ENCODE measurements around the gene FAM222B.
A peak's percentile ranks its signal among the peaks of the same experiment; 100 is the strongest.

FAM222B gene

DNA sequence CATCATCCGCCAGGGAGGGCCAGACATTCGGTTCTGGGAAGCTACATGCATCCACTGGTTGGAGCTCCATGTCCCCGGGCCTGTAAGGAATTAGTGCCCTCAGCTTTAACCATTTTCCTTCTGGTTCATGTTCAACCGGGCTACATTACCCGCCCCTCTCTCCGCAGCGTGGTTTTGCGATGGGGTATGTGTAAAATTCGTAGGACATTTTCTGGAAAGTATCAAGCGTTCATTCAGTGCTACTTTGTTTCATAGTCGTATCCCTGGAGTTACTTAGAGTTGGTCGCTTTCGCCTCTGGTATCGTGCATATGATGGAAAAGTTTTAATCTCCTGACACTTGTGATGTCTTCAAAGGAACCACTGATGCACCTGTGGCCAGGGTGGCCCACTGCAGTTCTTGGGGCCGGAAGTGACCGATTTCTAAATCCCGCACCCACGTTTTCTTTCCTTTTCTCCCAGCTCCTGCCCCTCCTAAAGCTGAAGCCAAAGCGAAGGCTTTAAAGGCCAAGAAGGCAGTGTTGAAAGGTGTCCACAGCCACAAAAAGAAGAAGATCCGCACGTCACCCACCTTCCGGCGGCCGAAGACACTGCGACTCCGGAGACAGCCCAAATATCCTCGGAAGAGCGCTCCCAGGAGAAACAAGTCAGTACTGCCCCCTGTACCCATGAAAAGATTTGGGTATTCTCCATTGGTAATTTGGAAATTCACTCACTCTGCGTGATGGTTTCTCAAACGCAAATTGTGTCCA is 122.2 kb downstream of the FAM222B start:
- DNase-seq (ENCODE audit: extremely low spot score, insufficient read length, low read depth), result no peak
- FAIRE-seq, result no peak

DNA sequence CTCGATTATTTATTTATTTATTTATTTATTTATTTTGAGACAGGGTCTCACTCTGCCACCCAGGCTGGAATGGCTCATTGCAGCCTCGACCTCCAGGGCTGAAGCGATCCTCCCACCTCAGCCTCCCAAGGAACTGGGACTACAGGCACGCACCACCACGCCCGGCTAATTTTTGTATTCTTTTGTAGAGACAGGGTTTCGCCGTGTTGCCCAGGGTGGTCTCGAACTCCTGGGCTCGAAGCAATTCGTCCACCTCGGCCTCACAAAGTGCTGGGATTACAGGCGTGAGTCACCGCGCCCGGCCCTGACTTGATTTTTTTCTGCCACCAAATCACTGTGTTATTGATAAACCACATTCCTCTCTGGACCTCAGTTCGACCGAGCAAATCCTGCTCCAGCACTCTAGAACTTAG is 123.6 kb downstream of the FAM222B start:
- FAIRE-seq, result no peak
- DNase-seq (ENCODE audit: extremely low spot score, insufficient read length, low read depth), result no peak

DNA sequence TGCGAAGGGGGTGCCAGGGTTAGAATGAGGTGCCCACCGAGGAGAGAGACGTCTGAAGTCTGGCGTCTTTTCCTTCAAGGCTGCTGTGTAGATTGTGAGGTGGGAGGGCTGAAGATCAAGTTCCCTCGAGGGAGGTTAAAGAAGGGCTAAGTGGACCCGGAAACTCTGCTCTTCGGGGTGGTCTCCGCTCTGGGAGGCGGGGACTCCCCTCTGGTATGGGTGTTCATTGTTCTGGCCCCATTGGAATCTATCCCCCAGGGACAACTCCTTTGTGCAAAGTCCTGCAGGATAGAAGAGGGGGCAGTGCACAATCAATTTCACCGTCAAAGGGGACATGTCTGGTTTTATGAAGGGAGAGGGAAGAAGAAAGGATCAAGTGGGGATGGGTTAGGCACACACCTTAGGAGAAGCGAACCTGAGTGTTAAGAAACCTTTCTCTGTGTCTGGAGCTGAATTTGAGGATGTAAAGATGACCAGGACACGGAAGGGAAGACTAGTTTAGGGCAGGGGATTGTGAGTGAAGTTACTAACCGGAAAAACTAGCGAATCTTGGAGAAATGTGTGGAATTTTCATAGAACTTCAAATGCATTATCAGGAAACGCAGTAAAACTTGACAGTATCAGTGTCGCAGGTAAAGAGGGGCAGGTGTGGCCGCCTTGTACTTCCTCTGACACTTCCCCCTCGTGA is 124.1 kb downstream of the FAM222B start:
- DNase-seq (ENCODE audit: extremely low spot score, insufficient read length, low read depth), result no peak
- FAIRE-seq, result no peak

DNA sequence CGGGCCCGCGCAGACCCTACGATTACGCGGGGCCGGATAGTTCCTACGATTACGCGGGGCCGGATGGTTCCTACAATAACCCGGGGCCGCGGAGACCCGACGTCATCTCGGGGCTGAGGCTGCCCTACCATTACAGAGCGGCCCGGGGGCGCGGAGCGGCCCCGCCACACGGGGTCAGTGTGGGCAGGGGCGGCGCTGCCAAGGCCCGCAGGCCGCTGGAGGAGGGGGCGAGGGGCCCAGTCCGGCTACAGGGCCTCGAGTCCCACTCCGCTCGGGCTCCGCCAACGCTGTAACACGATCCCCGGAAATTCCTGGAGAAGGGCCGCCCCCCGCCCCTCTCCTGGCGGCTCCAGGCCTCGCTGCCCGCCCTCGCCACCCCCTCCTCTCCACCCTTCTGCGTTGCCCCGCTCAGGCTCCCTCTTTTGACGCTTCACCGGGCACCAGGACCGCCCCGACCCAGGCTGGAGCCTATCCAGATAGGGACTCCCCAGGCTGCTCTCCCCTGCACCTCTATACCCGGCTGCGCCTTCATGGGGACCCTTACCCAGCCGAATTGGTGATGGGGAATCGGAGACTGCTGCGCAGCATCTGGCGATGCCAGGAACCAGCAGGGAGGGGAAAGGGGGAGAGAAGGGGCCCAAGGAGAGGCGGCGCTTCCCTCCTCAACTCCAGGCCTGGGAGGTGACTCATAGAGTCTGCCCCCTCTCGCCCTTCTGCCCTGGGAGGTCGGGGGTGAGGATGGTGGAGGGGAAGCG is 124.8 kb downstream of the FAM222B start, which contains the start of gene RAB34:
TSS of gene RAB34 (minus strand) at position 291 of the 755 bp plus-strand sequence. CDS start 602 bp downstream, outside the sequence.
- DNase-seq (ENCODE audit: extremely low spot score, insufficient read length, low read depth), result no peak
- no peak for FAIRE-seq

- DNase-seq (ENCODE audit: extremely low spot score, insufficient read length, low read depth), result no peak
- no peak for FAIRE-seq
Measured at GRCh38 chr17:28716740-28717577, 125.6 kb downstream of the FAM222B start.

DNA sequence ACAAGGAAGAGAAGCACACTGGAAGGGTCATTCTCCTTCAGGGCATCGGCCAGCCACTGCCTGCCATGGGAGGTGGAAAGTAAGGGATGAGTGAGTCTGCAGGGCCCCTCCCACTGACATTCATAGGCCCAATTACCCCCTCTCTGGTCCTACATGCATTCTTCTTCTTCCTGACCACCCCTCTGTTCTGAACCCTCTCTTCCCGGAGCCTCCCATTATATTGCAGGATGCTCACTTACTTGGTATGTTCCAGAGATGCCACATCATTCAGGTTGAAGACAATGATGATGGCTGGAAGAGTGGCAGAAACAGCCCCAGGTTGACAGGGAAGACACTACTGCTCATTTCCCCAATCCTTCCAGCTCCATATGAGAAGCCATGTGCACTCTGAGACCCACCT is 127.4 kb downstream of the FAM222B start:
- DNase-seq (ENCODE audit: extremely low spot score, insufficient read length, low read depth) (no peak), FAIRE-seq (no peak)

DNA sequence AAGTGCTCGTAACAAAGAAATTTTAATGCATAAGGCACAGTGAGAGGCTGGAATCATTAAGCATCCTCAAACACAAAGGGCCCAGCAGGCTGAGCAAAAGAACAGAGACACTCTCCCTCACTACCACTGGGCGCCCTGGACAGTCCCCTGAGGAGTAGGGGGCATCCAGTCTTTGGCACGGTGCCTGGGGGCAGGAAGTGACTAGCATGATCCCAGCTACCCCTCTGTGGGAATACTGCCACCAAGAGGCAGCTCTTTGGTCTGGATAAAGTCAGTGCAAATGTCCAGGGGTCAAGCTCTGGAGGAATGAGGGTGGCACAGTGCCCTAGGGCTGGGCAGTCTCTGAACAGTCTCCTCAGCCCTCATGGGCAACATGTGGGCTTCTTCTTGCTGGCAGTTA is 128.3 kb downstream of the FAM222B start:
- DNase-seq (ENCODE audit: extremely low spot score, insufficient read length, low read depth), result no peak
- FAIRE-seq, result no peak

DNA sequence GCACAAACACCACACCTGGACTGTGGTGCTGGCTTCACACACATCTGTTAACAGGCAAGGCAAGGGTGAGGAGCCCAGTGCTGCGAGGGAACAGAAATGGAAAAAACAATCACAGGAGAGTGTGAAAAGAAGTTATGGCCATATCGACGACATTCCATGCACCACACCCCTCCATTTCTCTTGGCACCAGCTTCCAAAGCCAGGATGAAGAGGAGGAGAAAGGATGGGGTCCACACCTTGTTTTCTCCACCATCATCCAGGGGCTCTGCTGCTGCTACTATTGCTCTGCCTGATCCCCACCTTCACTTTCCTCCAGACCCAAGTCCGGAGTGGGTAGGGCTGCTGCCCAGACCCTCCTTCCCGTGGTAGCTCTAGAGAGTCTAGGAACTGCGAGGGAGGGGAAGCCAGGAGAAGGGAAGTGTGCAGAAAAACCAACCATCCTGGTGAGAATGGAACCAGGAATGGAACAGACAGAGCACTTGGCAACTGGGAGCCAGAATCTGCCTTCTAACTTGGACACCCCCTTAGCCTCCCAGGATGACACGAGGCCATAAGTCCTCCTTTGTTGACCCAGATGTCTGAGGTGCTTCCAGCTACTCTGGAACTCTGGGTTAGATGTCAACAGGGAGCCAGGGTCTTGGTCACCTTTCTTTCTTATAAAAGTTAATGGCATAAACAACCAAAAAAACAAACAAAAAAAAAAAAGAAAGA is 129.7 kb downstream of the FAM222B start:
- FAIRE-seq (no peak), DNase-seq (ENCODE audit: extremely low spot score, insufficient read length, low read depth) (no peak)

DNA sequence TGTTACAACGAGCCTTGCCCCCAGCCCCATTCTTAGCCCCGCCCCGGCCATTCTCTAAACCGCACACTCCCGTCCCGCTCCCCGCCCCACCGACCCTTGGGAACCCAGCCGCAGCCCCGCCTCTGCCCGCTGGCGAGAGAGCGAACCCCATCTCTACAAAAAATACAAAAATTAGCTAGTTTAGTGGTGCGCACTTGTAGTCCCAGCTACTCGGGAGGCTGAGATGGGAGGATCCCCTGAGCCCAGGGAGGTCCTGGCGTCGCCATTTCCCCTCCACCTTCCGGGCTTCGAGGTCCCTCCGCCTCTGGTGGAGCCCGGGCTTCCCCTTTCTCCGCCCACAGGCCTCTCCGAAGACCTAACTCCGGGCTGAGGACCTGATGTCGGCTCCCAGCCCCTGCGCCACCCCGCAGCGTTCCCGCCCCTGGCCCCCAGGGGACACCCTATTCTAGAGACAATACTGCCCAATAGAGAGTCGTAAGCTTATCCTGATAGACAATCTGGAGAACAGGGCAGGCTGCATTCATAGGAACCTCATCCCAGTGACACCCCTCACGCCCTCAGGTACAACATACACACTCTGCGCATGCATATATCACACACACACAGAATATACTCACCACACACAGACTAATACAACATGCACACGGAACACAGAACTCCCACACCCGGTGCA is 130.4 kb downstream of the FAM222B start:
- no peak for DNase-seq (ENCODE audit: extremely low spot score, insufficient read length, low read depth)
- FAIRE-seq, result peak; percentile 70

- DNase-seq (ENCODE audit: extremely low spot score, insufficient read length, low read depth) (no peak), FAIRE-seq (no peak)
Measured at GRCh38 chr17:28711723-28712031, 130.9 kb downstream of the FAM222B start, which contains the start of gene PROCA1. PROCA1 (minus strand) TSS chr17:28711888; CDS start chr17:28711660, 228 bp downstream.

DNA sequence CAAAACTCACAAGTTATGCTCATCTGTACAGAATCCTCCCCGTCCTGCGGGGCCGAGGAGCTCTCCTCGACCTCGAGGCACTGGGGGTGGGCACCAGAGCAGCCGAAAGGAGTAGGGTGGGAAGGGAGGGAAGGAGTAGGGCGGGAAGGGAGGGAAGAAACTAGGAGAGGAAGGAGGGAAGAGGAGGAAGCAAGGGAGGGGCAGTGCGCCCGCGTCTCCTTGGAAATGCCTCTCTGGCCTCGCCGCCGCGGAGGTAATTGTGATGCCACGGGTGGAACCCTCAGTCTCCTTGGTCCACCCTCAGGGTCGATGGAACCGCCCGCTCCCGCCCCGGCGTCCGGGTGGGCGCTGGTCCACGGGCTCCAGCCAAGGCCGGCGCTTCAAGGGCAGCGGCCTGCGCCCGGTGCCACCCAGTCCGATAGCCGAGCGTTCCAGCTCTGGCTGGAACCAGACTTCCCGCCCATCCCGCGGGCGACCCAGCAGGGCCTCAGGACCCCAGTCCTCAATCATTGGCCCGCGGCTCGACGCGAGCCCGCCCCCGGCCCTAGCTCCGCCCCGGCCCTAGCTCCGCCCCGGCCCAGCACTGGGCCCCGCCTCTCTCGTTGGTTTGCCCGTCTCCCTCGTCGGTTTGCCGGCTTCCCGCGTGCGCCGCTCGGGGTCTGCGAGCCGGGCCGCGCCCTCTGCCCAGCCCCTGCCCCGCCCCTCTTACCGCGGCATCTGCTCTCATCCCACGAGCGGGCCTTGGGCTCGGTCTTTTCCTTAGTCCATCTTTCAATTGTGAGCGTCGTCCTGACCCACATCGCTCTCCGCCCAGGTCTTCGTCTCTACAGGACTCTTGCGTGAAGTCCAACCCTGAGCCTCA is 131.5 kb downstream of the FAM222B start:
- peak; percentile 86 for DNase-seq (ENCODE audit: extremely low spot score, insufficient read length, low read depth)
- FAIRE-seq, result peak; percentile 78

GRCh38 chr17:28707339-28707720 is 135.3 kb downstream of the FAM222B start:
- no peak for DNase-seq (ENCODE audit: extremely low spot score, insufficient read length, low read depth)
- no peak for FAIRE-seq

DNA sequence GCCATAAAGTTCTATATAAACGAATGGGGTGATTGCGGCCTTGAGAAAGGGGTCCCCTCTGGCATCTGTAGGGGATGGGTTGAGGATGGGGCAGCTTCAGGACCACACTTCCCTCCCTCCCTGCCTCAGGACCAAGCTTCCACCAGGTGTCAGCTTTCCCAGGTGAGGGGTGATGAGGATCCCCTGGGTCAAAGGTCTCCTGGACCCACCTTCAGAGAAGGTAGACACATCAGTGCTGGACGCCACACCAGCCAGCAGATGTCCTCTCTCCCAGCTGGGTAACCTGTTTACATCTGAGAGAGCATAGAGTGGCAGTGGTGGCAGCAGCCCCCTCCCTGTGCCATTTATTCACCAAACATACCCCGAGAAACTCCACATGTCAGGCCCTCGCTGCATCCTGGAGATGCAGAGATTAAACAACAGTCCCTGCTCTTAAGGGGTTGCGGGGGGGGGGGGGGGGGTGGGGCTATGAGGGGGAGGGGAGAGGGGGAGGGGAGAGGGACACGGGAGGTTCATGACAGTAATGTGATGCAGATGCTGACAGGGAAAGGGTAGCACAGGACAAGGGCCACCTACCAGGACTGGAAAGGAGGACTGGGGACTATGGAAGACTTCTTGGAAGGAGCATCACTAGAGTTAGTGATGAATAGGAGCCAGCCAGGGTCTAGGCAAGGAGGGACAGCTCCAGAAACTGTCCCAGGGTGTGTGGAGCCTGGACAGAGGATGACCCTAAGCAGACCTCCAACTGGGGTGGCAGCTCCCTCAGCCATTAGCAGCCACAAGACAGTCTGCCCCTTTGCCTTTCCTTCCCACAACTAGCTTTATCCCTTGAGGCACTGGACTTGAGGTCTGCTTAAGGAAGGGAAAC is 135.9 kb downstream of the FAM222B start:
- FAIRE-seq (no peak), DNase-seq (ENCODE audit: extremely low spot score, insufficient read length, low read depth) (no peak)
